H1 (cell line): Measurements from ENCODE around the gene ZNF74. TPM values are rescaled to one million over a fixed set of nuclear protein-coding genes. Genes with fewer than 3 reads are reported as not detected.

Experiments
- CTCF ChIA-PET: fragments of 300-600 bp; sonication (Branson Sonifier 250); formaldehyde crosslinking; loops from one replicate; lab custom pipeline; 2021; ENCODE audit not compliant: partially characterized antibody; lab: Charles Lee
- POLR2A ChIA-PET: fragments of 300-600 bp; sonication (Branson Sonifier 250); formaldehyde crosslinking; loops from one replicate; lab custom pipeline; 2021; ENCODE audit warnings: inconsistent platforms; ENCODE audit not compliant: partially characterized antibody; lab: Charles Lee
- DNase-seq, 2 experiments: peaks; one replicate each; pipeline versions ENCODE4 v3.0.0 to v3.0.0-alpha.2; 2010 to 2022; ENCODE audit warnings: low spot score in 2 of 2, low read depth in 1 of 2, mixed read lengths in 1 of 2
- FAIRE-seq: peaks from 2 replicates; lab custom pipeline; 2011; peaks lifted over from hg19 to GRCh38; lab: Jason Lieb, UNC
- H2AFZ ChIP-seq: 2 replicates; pipeline ENCODE4 v1.8.1; 2012; ENCODE audit warnings: low read length, inconsistent platforms
- H2AK5ac ChIP-seq: 2 replicates; pipeline ENCODE4 v1.6.1; 2013; ENCODE audit warnings: low read depth, low read length
- H2BK120ac ChIP-seq: replicated peaks from 2 replicates; pipeline ENCODE3; 2013; ENCODE audit warnings: low read depth, low read length, inconsistent platforms
- H2BK12ac ChIP-seq: 2 replicates; pipeline ENCODE4 v1.6.1; 2013; ENCODE audit warnings: low read depth, low read length
- H2BK15ac ChIP-seq: 2 replicates; pipeline ENCODE4 v1.6.1; 2013; ENCODE audit warnings: low read length
- H2BK20ac ChIP-seq: 2 replicates; pipeline ENCODE4 v1.6.1; 2013; ENCODE audit warnings: low read length
- H2BK5ac ChIP-seq: 2 replicates; pipeline ENCODE4 v1.6.1; 2013; ENCODE audit warnings: low read depth, low read length
- H3K14ac ChIP-seq: 2 replicates; pipeline ENCODE4 v1.6.1; 2013; ENCODE audit warnings: inconsistent platforms; ENCODE audit not compliant: insufficient read length
- H3K18ac ChIP-seq: 2 replicates; pipeline ENCODE4 v1.6.1; 2013; ENCODE audit warnings: low read length; ENCODE audit errors: extremely low read depth
- H3K23ac ChIP-seq: 2 replicates; pipeline ENCODE4 v1.6.1; 2013; ENCODE audit warnings: inconsistent platforms; ENCODE audit not compliant: insufficient read length
- H3K23me2 ChIP-seq: 2 replicates; pipeline ENCODE4 v1.6.1; 2013; ENCODE audit warnings: low read depth, low read length
- H3K27ac ChIP-seq: 2 replicates; pipeline ENCODE4 v1.6.1; 2011; ENCODE audit warnings: low read depth, low read length, inconsistent platforms
- H3K27me3 ChIP-seq, 4 experiments: replicated peaks in 1 of 4; 1 replicate in 1 of 4; 2 replicates in 3 of 4; pipeline versions ENCODE4 v1.6.1 to v1.8.1; 2011 to 2013; ENCODE audit warnings: low read length in 3 of 4, mild to moderate bottlenecking in 3 of 4, inconsistent platforms in 2 of 4, mixed read lengths in 2 of 4, moderate library complexity in 1 of 4; ENCODE audit not compliant: control insufficient read depth in 3 of 4, insufficient read depth in 3 of 4; ENCODE audit errors: extremely low read depth in 1 of 4
- H3K36me3 ChIP-seq, 4 experiments: 2 replicates each; pipeline versions ENCODE4 v1.6.1 to v1.8.1; 2011 to 2013; ENCODE audit warnings: mild to moderate bottlenecking in 4 of 4, low read length in 3 of 4, moderate library complexity in 2 of 4, control low read depth in 1 of 4, inconsistent platforms in 1 of 4; ENCODE audit not compliant: insufficient read depth in 4 of 4, control insufficient read depth in 2 of 4
- H3K4ac ChIP-seq: replicated peaks from 2 replicates; pipeline ENCODE3; 2013; ENCODE audit warnings: low read length, low read depth, mixed read lengths, inconsistent platforms; ENCODE audit not compliant: insufficient read length
- H3K4me1 ChIP-seq, 4 experiments: replicated peaks in 1 of 4; 1 replicate in 1 of 4; 2 replicates in 3 of 4; pipeline versions ENCODE4 v1.6.1 to v1.8.1; 2011 to 2013; ENCODE audit warnings: low read length in 3 of 4, inconsistent platforms in 2 of 4, mixed read lengths in 1 of 4; ENCODE audit not compliant: insufficient read depth in 4 of 4, control insufficient read depth in 3 of 4
- H3K4me2 ChIP-seq, 2 experiments: 2 replicates each; pipeline versions ENCODE4 v1.6.1 to v1.8.1; 2011 to 2013; ENCODE audit warnings: low read depth in 2 of 2, low read length in 2 of 2, control low read depth in 1 of 2, inconsistent platforms in 1 of 2, mild to moderate bottlenecking in 1 of 2; ENCODE audit not compliant: insufficient read depth in 1 of 2
- H3K4me3 ChIP-seq, 4 experiments: fragments of 200-600, 300-600 bp in 1 of 4; sonication (generic), shearing (Covaris generic), sonication (Bioruptor Twin) in 1 of 4; 2 replicates each; pipeline versions ENCODE4 v1.5.1 to v1.8.1; 2011 to 2016; ENCODE audit warnings: low read length in 4 of 4, low read depth in 3 of 4, control low read depth in 2 of 4, inconsistent platforms in 2 of 4, mild to moderate bottlenecking in 2 of 4, mixed read lengths in 1 of 4, moderate library complexity in 1 of 4; ENCODE audit not compliant: insufficient read depth in 2 of 4; ENCODE audit errors: extremely low read depth in 1 of 4
- H3K56ac ChIP-seq: replicated peaks from 2 replicates; pipeline ENCODE3; 2013; ENCODE audit warnings: low read depth, mild to moderate bottlenecking, mixed read lengths, low read length, inconsistent platforms; ENCODE audit not compliant: insufficient read length
- H3K79me1 ChIP-seq: 2 replicates; pipeline ENCODE4 v1.6.1; 2013; ENCODE audit warnings: low read depth, low read length, control low read depth
- H3K79me2 ChIP-seq, 2 experiments: 2 replicates each; pipeline versions ENCODE4 v1.6.1 to v1.8.1; 2012 to 2013; ENCODE audit warnings: low read length in 2 of 2, mild to moderate bottlenecking in 2 of 2, inconsistent platforms in 1 of 2; ENCODE audit not compliant: insufficient read depth in 2 of 2, control insufficient read depth in 1 of 2
- H3K9ac ChIP-seq, 4 experiments: replicated peaks in 1 of 4; 1 replicate in 1 of 4; 2 replicates in 3 of 4; pipeline versions ENCODE4 v1.6.1 to v1.8.1; 2011 to 2013; ENCODE audit warnings: low read depth in 3 of 4, low read length in 3 of 4, control low read depth in 2 of 4, mild to moderate bottlenecking in 2 of 4, moderate library complexity in 2 of 4, inconsistent platforms in 1 of 4; ENCODE audit errors: extremely low read depth in 1 of 4
- H3K9me3 ChIP-seq, 2 experiments: 2 replicates each; pipeline versions ENCODE4 v1.6.1 to v1.8.1; 2012 to 2013; ENCODE audit warnings: mild to moderate bottlenecking in 2 of 2, moderate library complexity in 2 of 2, control low read depth in 1 of 2, inconsistent platforms in 1 of 2, low read depth in 1 of 2, low read length in 1 of 2, mixed read lengths in 1 of 2; ENCODE audit not compliant: insufficient read depth in 2 of 2
- H4K20me1 ChIP-seq, 2 experiments: replicated peaks in 1 of 2; 2 replicates each; pipeline versions ENCODE3 to v1.8.1; 2011 to 2013; ENCODE audit warnings: inconsistent platforms in 2 of 2, low read length in 2 of 2, mild to moderate bottlenecking in 1 of 2; ENCODE audit not compliant: insufficient read depth in 2 of 2, control insufficient read depth in 1 of 2
- H4K5ac ChIP-seq: 2 replicates; pipeline ENCODE4 v1.6.1; 2013; ENCODE audit warnings: low read length, low read depth, mixed read lengths, inconsistent platforms; ENCODE audit not compliant: insufficient read length
- H4K8ac ChIP-seq: 2 replicates; pipeline ENCODE4 v1.8.0; 2013; ENCODE audit warnings: mild to moderate bottlenecking, moderate library complexity, low read length, inconsistent platforms; ENCODE audit not compliant: insufficient read depth; ENCODE audit errors: extremely low read depth
- H4K91ac ChIP-seq: replicated peaks from 2 replicates; pipeline ENCODE3; 2013; ENCODE audit warnings: low read length, mixed read lengths, inconsistent platforms; ENCODE audit not compliant: insufficient read length
- CHD2 ChIP-seq: IDR thresholded peaks from 2 replicates; pipeline ENCODE4 v1.6.1; 2012; ENCODE audit warnings: low read length, improper control_type of control experiment
- FOSL1 ChIP-seq: IDR thresholded peaks from 2 replicates; pipeline ENCODE4 v1.6.1; 2011; ENCODE audit warnings: mild to moderate bottlenecking, low read depth, low read length, moderate library complexity; ENCODE audit not compliant: insufficient read depth
- GTF2F1 ChIP-seq: IDR thresholded peaks from 2 replicates; pipeline ENCODE4 v1.6.1; 2012; ENCODE audit warnings: low read depth, low read length, improper control_type of control experiment, borderline replicate concordance
- NANOG ChIP-seq: IDR thresholded peaks from 2 replicates; pipeline ENCODE4 v1.6.1; 2011; ENCODE audit warnings: low read length, low read depth, mild to moderate bottlenecking, inconsistent platforms; ENCODE audit not compliant: insufficient read depth, poor library complexity, severe bottlenecking
- POU5F1 ChIP-seq: IDR thresholded peaks from 2 replicates; pipeline ENCODE4 v1.6.1; 2011; ENCODE audit warnings: low read depth, mild to moderate bottlenecking, low read length, moderate library complexity
- SAP30 ChIP-seq: fragments of 300-600 bp; sonication (generic); IDR thresholded peaks from 2 replicates; pipeline ENCODE4 v1.7.1; 2012; ENCODE audit warnings: low read length, moderate library complexity, mild to moderate bottlenecking, inconsistent platforms; ENCODE audit not compliant: insufficient read depth, insufficient replicate concordance
- SIX5 ChIP-seq: IDR thresholded peaks from 2 replicates; pipeline ENCODE4 v1.6.1; 2011; ENCODE audit warnings: mild to moderate bottlenecking, low read depth, low read length
- SP1 ChIP-seq: IDR thresholded peaks from 2 replicates; pipeline ENCODE4 v1.6.1; 2011; ENCODE audit warnings: low read depth, low read length
- TAF1 ChIP-seq: IDR thresholded peaks from 2 replicates; pipeline ENCODE4 v1.6.1; 2011; ENCODE audit warnings: mild to moderate bottlenecking, low read depth, low read length
- TBP ChIP-seq: IDR thresholded peaks from 2 replicates; pipeline ENCODE4 v1.6.1; 2011; ENCODE audit warnings: low read depth, low read length, improper control_type of control experiment
- YY1 ChIP-seq: IDR thresholded peaks from 2 replicates; pipeline ENCODE4 v1.6.1; 2011; ENCODE audit warnings: low read depth, mild to moderate bottlenecking, low read length
- WGBS, 2 experiments: shearing (Covaris generic) in 1 of 2; methylation state at CpG; one replicate each; pipeline versions ENCODE4 v1.1.6 to v1.1.7; 2013 to 2015; ENCODE audit warnings: low lambda C conversion rate in 2 of 2, mixed read lengths in 2 of 2, inconsistent platforms in 1 of 2, low coverage in 1 of 2, missing lambda C conversion rate in 1 of 2; ENCODE audit not compliant: insufficient replicate concordance in 2 of 2, insufficient coverage in 1 of 2, insufficient read length in 1 of 2; ENCODE audit errors: extremely low coverage in 1 of 2, missing lambda C conversion rate in 1 of 2; 5-methylcytosine and 5-hydroxymethylcytosine counted together
- polyA plus RNA-seq, 7 experiments: library from polyadenylated mRNA; depleted of rRNA in 3 of 7; stranded (reverse) in 5 of 7; unstranded in 2 of 7; fragments of >200 nt in 5 of 7; fragments of 200-250 nt in 2 of 7; gene quantifications; 1 replicate in 5 of 7; 2 replicates in 1 of 7; 4 replicates in 1 of 7; pipeline versions ENCODE4 v1.2.1 to v1.2.3, GENCODE V29; 2011 to 2013; ENCODE audit warnings: missing spikeins in 2 of 7, mixed read lengths in 2 of 7
- total RNA-seq: library from RNA; stranded (reverse); fragmentation: NEBNext Ultra II Directional; extraction: Animal tissue kit (Norgen Biotek cat#: 25700); gene quantifications from 2 replicates; pipeline ENCODE4 v1.2.1, GENCODE V29; 2021
- TF ChIP-seq, protein P1 (sequence below): IDR thresholded peaks from 2 replicates; pipeline ENCODE4 v1.6.1; 2012; ENCODE audit warnings: inconsistent platforms

The ZNF74 gene
- total and polyA plus RNA-seq, 2 of the 8 experiments (the other 6 are each of a cell fraction or from before 2014, with no cell fraction given), result 29.7 to 45.7 TPM

- peaks cover 0 to 4% (median 0%) of the 10 kb centered on the region in 4 experiments; a peak in 1 of 7 replicates for H3K27me3 ChIP-seq
- no peak overlapping the region for H3K4ac ChIP-seq
- DNase-seq (no peak), FAIRE-seq (no peak)
- H4K20me1 ChIP-seq, result peaks cover 2 to 13% of the 10 kb centered on the region in 2 experiments
- no peak overlapping the region for H2BK12ac ChIP-seq
- H3K14ac ChIP-seq, result no peak overlapping the region
- WGBS, 2 experiments, result 85% methylated on average over 19 of the region's 20 CpGs; no CpG with 5 or more reads in 1 of the 2 experiments
- H3K79me2 ChIP-seq, result no peaks in the 10 kb centered on the region
- H2BK5ac ChIP-seq, result no peak overlapping the region
- no peak overlapping the region for H3K56ac ChIP-seq
- POLR2A ChIA-PET, result interaction anchor here (0.9 to 1.1 kb wide), 2 partner anchors 12 to 21 kb away, joined by 3 read pairs; no protein-coding TSS in a partner anchor
- no peak overlapping the region for H4K5ac ChIP-seq
- no peak overlapping the region for H2AK5ac ChIP-seq
- no peak overlapping the region for H3K9ac ChIP-seq
- no peak overlapping the region for H2BK20ac ChIP-seq
- no peak overlapping the region; the same call in 1 of the 2 replicates for H3K18ac ChIP-seq
- H3K23ac ChIP-seq, result no peak overlapping the region
- peaks cover 7% of the 10 kb centered on the region; the same call in 1 of the 2 replicates for H3K23me2 ChIP-seq
- no peaks in the 10 kb centered on the region; the same call in 1 of the 2 replicates for H3K79me1 ChIP-seq
- H3K4me1 ChIP-seq, result peaks cover 0 to 5% (median 0%) of the 10 kb centered on the region in 4 experiments; a peak in 1 of 7 replicates
- no peak overlapping the region for H2AFZ ChIP-seq
- CTCF ChIA-PET, result interaction anchor here (0.6 to 1.8 kb wide), 3 partner anchors 16 to 470 kb away, joined by 3 to 6 read pairs (median 4); no protein-coding TSS in a partner anchor
- H2BK120ac ChIP-seq, result no peak overlapping the region
- H4K8ac ChIP-seq, result no peak overlapping the region
- no peak overlapping the region for H3K4me3 ChIP-seq
- H3K4me2 ChIP-seq, result no peak overlapping the region
- H4K91ac ChIP-seq, result no peak overlapping the region
- no peaks in the 10 kb centered on the region for H3K9me3 ChIP-seq
- no peaks in the 10 kb centered on the region for H3K36me3 ChIP-seq
- H2BK15ac ChIP-seq, result no peak overlapping the region
- no peak overlapping the region; the same call in 1 of the 2 replicates for H3K27ac ChIP-seq
- no peak for TF ChIP-seq SP1
- no peak for TF ChIP-seq YY1
- TF ChIP-seq NANOG, result no peak
- TF ChIP-seq SIX5, result no peak
- no peak for TF ChIP-seq POU5F1
- TF ChIP-seq, protein P1, sequence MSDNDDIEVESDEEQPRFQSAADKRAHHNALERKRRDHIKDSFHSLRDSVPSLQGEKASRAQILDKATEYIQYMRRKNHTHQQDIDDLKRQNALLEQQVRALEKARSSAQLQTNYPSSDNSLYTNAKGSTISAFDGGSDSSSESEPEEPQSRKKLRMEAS, result no peak
- no peak for TF ChIP-seq TAF1
- TF ChIP-seq TBP, result no peak
- no peak for TF ChIP-seq SAP30
- no peak for TF ChIP-seq GTF2F1
- TF ChIP-seq FOSL1, result no peak
- no peak for TF ChIP-seq CHD2
These were observed 29.3 kb downstream of the ZNF74 start for GRCh38 chr22:20423008-20423905.
